ENCODE measurements around the gene FBXO48. TPM values are rescaled to one million over a fixed set of nuclear protein-coding genes. Genes with fewer than 3 reads are reported as not detected.

Gene FBXO48
- total and polyA plus RNA-seq, 2 of the 4 experiments (the other 2 are of a cell fraction): 0.18 to 0.43 TPM

- Histone ChIP-seq H3K27ac (ENCODE audit: insufficient read depth, low read length) (no peak overlapping the region), H3K23ac (ENCODE audit: low read depth, low read length) (no peak overlapping the region), H4K5ac (ENCODE audit: low read depth, low read length) (no peak overlapping the region), H2AFZ (replicated peaks; ENCODE audit: low read length, poor library complexity) (no peak overlapping the region), H2AK9ac (replicated peaks; ENCODE audit: low read depth, low read length, poor library complexity) (no peak overlapping the region), H4K8ac (ENCODE audit: low read depth in 2 of 2, low read length in 2 of 2) (no peak overlapping the region), H3K9me1 (ENCODE audit: insufficient read depth, low read length) (no peaks in the 10 kb centered on the region), H4K20me1 (ENCODE audit: insufficient read depth, low read length) (no peaks in the 10 kb centered on the region), H3K36me3 (ENCODE audit: control insufficient read depth, insufficient read depth, low read length) (no peaks in the 10 kb centered on the region), H2AK5ac (ENCODE audit: low read depth, low read length) (no peak overlapping the region), H3K79me1 (ENCODE audit: low read depth in 1 of 2, low read length in 2 of 2) (no peaks in the 10 kb centered on the region), H3K18ac (ENCODE audit: low read depth, low read length) (no peak overlapping the region), H3K4ac (ENCODE audit: low read depth, low read length) (no peak overlapping the region), H2BK5ac (ENCODE audit: low read depth, low read length, poor library complexity, severe bottlenecking) (no peak overlapping the region), H3K4me2 (ENCODE audit: low read depth, low read length) (no peak overlapping the region), H3K9me3 (ENCODE audit: control insufficient read depth, insufficient read depth, low read length) (no peaks in the 10 kb centered on the region), H2BK15ac (ENCODE audit: low read depth, low read length) (no peak overlapping the region), H3K56ac (ENCODE audit: extremely low read depth, insufficient read depth, low read length) (no peak overlapping the region), H3K27me3 (ENCODE audit: control insufficient read depth, insufficient read depth, low read length) (peaks cover 47% of the 10 kb centered on the region), H2BK120ac (ENCODE audit: low read depth, low read length) (no peak overlapping the region), H2BK20ac (ENCODE audit: low read depth, low read length) (no peak overlapping the region), H3K4me1 (ENCODE audit: control insufficient read depth, insufficient read depth, low read length) (no peaks in the 10 kb centered on the region), H3K9ac (ENCODE audit: low read depth, low read length) (no peak overlapping the region), H3K14ac (replicated peaks; ENCODE audit: low read depth, low read length) (no peak overlapping the region), H3K4me3 (ENCODE audit: insufficient read depth, low read depth, low read length) (no peak overlapping the region), H4K91ac (ENCODE audit: insufficient read depth, low read depth, low read length) (no peak overlapping the region)
- ChIA-PET POLR2A (ENCODE audit: unreplicated experiment) (no interaction called here), CTCF (no interaction called here)
- dilution Hi-C loops (cut with HindIII; ENCODE audit: low sequenced_read_pairs, unreplicated experiment) (no loop called here), in situ Hi-C loops (cut with MboI; ENCODE audit: low sequenced_read_pairs) (no loop called here), intact Hi-C loops (cut with micrococcal nuclease) (no loop called here)
- no CpG with 5 or more reads among the region's 1 CpG for whole genome bisulfite sequencing, 2 experiments (ENCODE audit: extremely low coverage in 2 of 2, insufficient read length in 1 of 2)
- no peak for TF ChIP-seq MAFK (IDR thresholded peaks at IDR 0.05; ENCODE audit: low read depth, low read length)
- TF ChIP-seq CEBPB (IDR thresholded peaks at IDR 0.05; ENCODE audit: low read depth, low read length): no peak
- no peak for TF ChIP-seq SMC3 (IDR thresholded peaks at IDR 0.05; ENCODE audit: low read depth, low read length)
- TF ChIP-seq CHD1 (IDR thresholded peaks at IDR 0.05; ENCODE audit: low read depth, low read length): no peak
- no peak for TF ChIP-seq POLR2A (IDR thresholded peaks at IDR 0.05; ENCODE audit: low read depth, low read length)
- no peak for TF ChIP-seq BHLHE40 (IDR thresholded peaks at IDR 0.05; ENCODE audit: low read depth, low read length)
- TF ChIP-seq USF2 (IDR thresholded peaks at IDR 0.05; ENCODE audit: low read depth, low read length): no peak
- no peak for TF ChIP-seq NFE2L2 (IDR thresholded peaks at IDR 0.05; ENCODE audit: low read depth, low read length)
- no peak for TF ChIP-seq RCOR1 (IDR thresholded peaks at IDR 0.05; ENCODE audit: insufficient replicate concordance, low read length)
- TF ChIP-seq CTCF (conservative IDR thresholded peaks at IDR 0.05; ENCODE audit: low read depth, low read length): no peak
- TF ChIP-seq ELK1 (IDR thresholded peaks at IDR 0.05; ENCODE audit: borderline replicate concordance, low read depth, low read length): no peak
- TF ChIP-seq MXI1 (IDR thresholded peaks at IDR 0.05; ENCODE audit: borderline replicate concordance, low read depth, low read length): no peak
- no peak for TF ChIP-seq FOS (IDR thresholded peaks at IDR 0.05; ENCODE audit: low read depth, low read length)
- TF ChIP-seq MAZ (IDR thresholded peaks at IDR 0.05; ENCODE audit: borderline replicate concordance, low read depth, low read length): no peak
- no peak for TF ChIP-seq RAD21 (IDR thresholded peaks at IDR 0.05; ENCODE audit: low read length)
- TF ChIP-seq RFX5 (IDR thresholded peaks at IDR 0.05; ENCODE audit: low read depth, low read length): no peak
- BruUV-seq (replicated peaks): no TSS peak
- DNase-seq (no peak), ATAC-seq (ENCODE audit: low read depth) (no peak)
These were observed 49.2 kb downstream of the FBXO48 start for GRCh38 chr2:68417926-68418325.

Measured in IMR-90 (cell line).